K562 (cell line): Measurements from ENCODE around the gene IGF1R. TPM values are rescaled to one million over a fixed set of nuclear protein-coding genes. Genes with fewer than 3 reads are reported as not detected.

Source experiments
- ATAC-seq: fragments of 200-7000 bp; cut with Tn5 transposase; 3 replicates; pipeline ENCODE4 v1.9.1; 2020; ENCODE audit warnings: moderate library complexity
- BruUV-seq: library from RNA; stranded (reverse); fragments of 400-500 nt; replicated peaks from 2 replicates; lab custom pipeline; 2021; lab: Mats Ljungman, UMichigan
- CTCF ChIA-PET: fragments of 300-600 bp; formaldehyde crosslinking; extraction: SDS; loops from one replicate; lab custom pipeline; 2021; ENCODE audit warnings: low intra/inter-chr PET ratio; lab: Yijun Ruan, JAX
- POLR2A ChIA-PET: fragments of 300-600, 350-650 bp; sonication (Branson Sonifier 250); formaldehyde crosslinking; extraction: SDS; loops from one replicate; lab custom pipeline; 2021; ENCODE audit warnings: antibody characterized with exemption, inconsistent platforms; lab: Yijun Ruan, JAX
- DNase-seq, 4 experiments: peaks; one replicate each; pipeline versions ENCODE4 v3.0.0 to v3.0.0-alpha.2; 2011 to 2018; ENCODE audit warnings: low spot score in 3 of 4, mixed read lengths in 3 of 4; ENCODE audit errors: extremely low read depth in 1 of 4
- FAIRE-seq: peaks from 2 replicates; lab custom pipeline; 2011; peaks lifted over from hg19 to GRCh38; lab: Jason Lieb, UNC
- H2AFZ ChIP-seq: 2 replicates; pipeline ENCODE4 v1.6.0; 2011; ENCODE audit warnings: low read depth, low read length, control low read depth, inconsistent platforms
- H3K27ac ChIP-seq: fragments of 200-600 bp; 3 replicates; pipeline ENCODE4 v1.8.0; 2011; ENCODE audit warnings: low read depth, mild to moderate bottlenecking, control low read depth, inconsistent platforms, low read length, moderate library complexity, mixed read lengths; ENCODE audit errors: extremely low read depth
- H3K27me3 ChIP-seq, 2 experiments: fragments of 300-600 bp in 1 of 2; 2 replicates in 1 of 2; 3 replicates in 1 of 2; pipeline versions ENCODE4 v1.6.0 to v1.8.0; 2011; ENCODE audit warnings: inconsistent platforms in 2 of 2, low read length in 2 of 2, mild to moderate bottlenecking in 1 of 2, mixed read lengths in 1 of 2, moderate library complexity in 1 of 2; ENCODE audit not compliant: control insufficient read depth in 2 of 2, insufficient read depth in 2 of 2
- H3K36me3 ChIP-seq: fragments of 300-600 bp; 3 replicates; pipeline ENCODE4 v1.8.0; 2011; ENCODE audit warnings: mild to moderate bottlenecking, low read length, inconsistent platforms; ENCODE audit not compliant: control insufficient read depth, insufficient read depth
- H3K4me1 ChIP-seq, 2 experiments: fragments of 200-600 bp in 1 of 2; replicated peaks in 1 of 2; 2 replicates in 1 of 2; 3 replicates in 1 of 2; pipeline versions ENCODE4 v1.5.1 to v1.8.0; 2011; ENCODE audit warnings: inconsistent platforms in 2 of 2, low read length in 2 of 2, mild to moderate bottlenecking in 1 of 2, mixed read lengths in 1 of 2, moderate library complexity in 1 of 2; ENCODE audit not compliant: control insufficient read depth in 2 of 2, insufficient read depth in 2 of 2
- H3K4me2 ChIP-seq: 2 replicates; pipeline ENCODE4 v1.6.1; 2011; ENCODE audit warnings: low read length, control low read depth, inconsistent platforms, mixed read lengths; ENCODE audit not compliant: insufficient read depth
- H3K4me3 ChIP-seq: fragments of 200-600 bp; sonication (generic), shearing (Covaris generic); 2 replicates; pipeline ENCODE4 v1.5.1; 2016; ENCODE audit warnings: control low read depth, inconsistent platforms
- H3K79me2 ChIP-seq: fragments of 200-600 bp; 3 replicates; pipeline ENCODE4 v1.8.0; 2011; ENCODE audit warnings: low read length, inconsistent platforms; ENCODE audit not compliant: control insufficient read depth, insufficient read depth
- H3K9ac ChIP-seq, 2 experiments: 2 replicates each; pipeline versions ENCODE4 v1.6.0 to v1.6.1; 2011; ENCODE audit warnings: low read depth in 2 of 2, low read length in 2 of 2, control low read depth in 1 of 2, inconsistent platforms in 1 of 2, mild to moderate bottlenecking in 1 of 2, mixed read lengths in 1 of 2; ENCODE audit not compliant: insufficient read depth in 1 of 2
- H3K9me1 ChIP-seq: one replicate; pipeline ENCODE4 v1.6.0; 2011; ENCODE audit warnings: inconsistent platforms, mild to moderate bottlenecking, low read length, moderate library complexity; ENCODE audit not compliant: control insufficient read depth, insufficient read depth
- H3K9me3 ChIP-seq: replicated peaks from 2 replicates; pipeline ENCODE4 v1.5.1; 2011; ENCODE audit warnings: low read depth, low read length, inconsistent platforms; ENCODE audit not compliant: control insufficient read depth, insufficient read depth
- H4K20me1 ChIP-seq: replicated peaks from 2 replicates; pipeline ENCODE4 v1.6.1; 2011; ENCODE audit warnings: low read length, inconsistent platforms, mixed read lengths; ENCODE audit not compliant: control insufficient read depth, insufficient read depth
- EHMT2 ChIP-seq: fragments of 450-650 bp; IDR thresholded peaks from 2 replicates; pipeline ENCODE4 v1.6.1; 2018; ENCODE audit warnings: antibody characterized with exemption
- HINFP ChIP-seq: fragments of 450-650 bp; conservative IDR thresholded peaks from 2 replicates; pipeline ENCODE4 v1.6.1; 2016; ENCODE audit warnings: missing genetic modification characterization, low read depth, mild to moderate bottlenecking, control low read depth, missing compliant biosample characterization
- PHF20 ChIP-seq: fragments of 450-650 bp; IDR thresholded peaks from 2 replicates; pipeline ENCODE4 v1.6.1; 2018; ENCODE audit not compliant: partially characterized antibody
- RAD21 ChIP-seq, 2 experiments: fragments of 250-450 bp in 1 of 2; fragments of 450-650 bp in 1 of 2; sonication (Bioruptor Pico) in 1 of 2; formaldehyde crosslinking in 1 of 2; IDR thresholded peaks in 1 of 2; conservative IDR thresholded peaks in 1 of 2; 2 replicates each; pipeline versions ENCODE4 v1.4.0 to v1.8.0; 2020 to 2022; ENCODE audit warnings: mild to moderate bottlenecking in 2 of 2, moderate library complexity in 1 of 2
- RHOXF2B ChIP-seq: fragments of 250-450 bp; sonication (Bioruptor Pico); conservative IDR thresholded peaks from 2 replicates; pipeline ENCODE4 v1.5.1; 2021
- XRCC3 ChIP-seq: fragments of 450-650 bp; IDR thresholded peaks from 2 replicates; pipeline ENCODE4 v1.6.1; 2017; ENCODE audit warnings: mild to moderate bottlenecking, moderate library complexity
- ZNF518B ChIP-seq: fragments of 250-450 bp; sonication (Bioruptor Pico); IDR thresholded peaks from 2 replicates; pipeline ENCODE4 v1.5.0; 2021; ENCODE audit warnings: mild to moderate bottlenecking, moderate library complexity
- ZNF740 ChIP-seq, 3 experiments: fragments of 200-800 bp in 1 of 3; sonication (Bioruptor generic) in 1 of 3; sonication (generic) in 1 of 3; formaldehyde crosslinking in 1 of 3; IDR thresholded peaks; 2 replicates each; pipeline versions ENCODE4 v1.6.1 to v1.8.0; 2016 to 2022; ENCODE audit warnings: mild to moderate bottlenecking in 2 of 3, missing compliant biosample characterization in 2 of 3, missing genetic modification characterization in 2 of 3, missing genetic modification reagents in 1 of 3
- WGBS: fragments of 100-300 bp; shearing (Covaris generic); methylation state at CpG from one replicate; pipeline ENCODE4 v1.1.6; 2016; ENCODE audit warnings: low coverage, mixed read lengths; ENCODE audit not compliant: insufficient coverage; ENCODE audit errors: missing lambda C conversion rate; 5-methylcytosine and 5-hydroxymethylcytosine counted together
- in situ Hi-C: fragments of 300-500 bp; cut with MboI; formaldehyde crosslinking; loops from 4 replicates; pipeline ENCODE4 v1.15.0; 2018; ENCODE audit warnings: inconsistent platforms, mixed read lengths
- intact Hi-C: fragments of 100-400 bp; cut with micrococcal nuclease; formaldehyde crosslinking; loops from 2 replicates; pipeline ENCODE4 v1.14.2; 2022
- polyA plus RNA-seq, 8 experiments: library from polyadenylated mRNA; depleted of rRNA in 4 of 8; stranded (reverse) in 5 of 8; unstranded in 3 of 8; fragments of >200 nt; fragmentation: Nextera tagmentation in 2 of 8; fragmentation: Illumina TruSeq in 1 of 8; extraction: Ambion mirVana in 2 of 8; extraction: Trizol in 1 of 8; gene quantifications; 2 replicates each; pipeline versions ENCODE4 v1.2.1 to v1.2.3, GENCODE V29; 2011 to 2014; ENCODE audit warnings: inconsistent platforms in 1 of 8, missing spikeins in 1 of 8
- total RNA-seq, 7 experiments: library from RNA; depleted of rRNA in 6 of 7; stranded (reverse); fragments of >200 nt in 6 of 7; fragmentation: Illumina TruSeq in 2 of 7; extraction: Trizol in 2 of 7; gene quantifications; 2 replicates each; pipeline versions ENCODE4 v1.2.1 to v1.2.3, GENCODE V29; 2011 to 2021; ENCODE audit warnings: low replicate concordance in 1 of 7

The IGF1R gene
- total and polyA plus RNA-seq, 9 of the 15 experiments (the other 6 are each of a cell fraction or from before 2014, with no cell fraction given): 0.35 to 8.0 (median 1.6) TPM

GRCh38 chr15:98678484-98678883 lies 30.1 kb downstream of the IGF1R start (continued):
- TF ChIP-seq ZNF740 (CRISPR knock-in tag; IDR thresholded peaks at IDR 0.05) (no peak), ZNF740 (tag; IDR thresholded peaks at IDR 0.05) (no peak), HINFP (tag) (no peak), RHOXF2B (no peak), RAD21 (CRISPR knock-in tag; conservative IDR thresholded peaks at IDR 0.05 in 1 of 2, IDR thresholded peaks at IDR 0.05 in 1 of 2) (no peak)

- intact Hi-C loops (no loop called here), in situ Hi-C loops (no loop called here)
- no peak overlapping the region for H3K4me3 ChIP-seq
- WGBS: 5% methylated on average over 7 of the region's 7 CpGs
- H3K27ac ChIP-seq: no peak overlapping the region
- FAIRE-seq (no peak), ATAC-seq (no peak), DNase-seq (no peak)
- peaks cover 9% of the 10 kb centered on the region for H4K20me1 ChIP-seq
- H3K9ac ChIP-seq: no peak overlapping the region
- H3K27me3 ChIP-seq: peaks cover 4 to 17% of the 10 kb centered on the region in 2 experiments; a peak in 4 of 5 replicates
- ChIA-PET CTCF (no interaction called here), POLR2A (no interaction called here)
- H3K4me2 ChIP-seq: no peak overlapping the region
- H3K36me3 ChIP-seq: no peaks in the 10 kb centered on the region
- BruUV-seq: no TSS peak
- TF ChIP-seq EHMT2 (no peak), ZNF518B (CRISPR knock-in tag) (no peak), XRCC3 (no peak), PHF20 (no peak)
- H3K9me1 ChIP-seq: no peaks in the 10 kb centered on the region
- H3K79me2 ChIP-seq: no peaks in the 10 kb centered on the region
- H3K9me3 ChIP-seq: no peaks in the 10 kb centered on the region
- no peaks in the 10 kb centered on the region for H3K4me1 ChIP-seq
- no peak overlapping the region for H2AFZ ChIP-seq
These were observed 32.7 kb downstream of the IGF1R start for GRCh38 chr15:98681061-98681460.
